WI38 (cell line): Measurements from ENCODE around the gene GRID2.

ENCODE experiments used
- H3K4me3 ChIP-seq: 2 replicates; pipeline ENCODE4 v1.5.1; 2011; ENCODE audit warnings: low read depth, mild to moderate bottlenecking, control low read depth, low read length
- TF ChIP-seq, protein P1 (sequence below): IDR thresholded peaks from 2 replicates; pipeline ENCODE4 v1.5.1; 2012; ENCODE audit warnings: low read depth, mild to moderate bottlenecking, control low read depth, low read length

GRID2 gene

DNA sequence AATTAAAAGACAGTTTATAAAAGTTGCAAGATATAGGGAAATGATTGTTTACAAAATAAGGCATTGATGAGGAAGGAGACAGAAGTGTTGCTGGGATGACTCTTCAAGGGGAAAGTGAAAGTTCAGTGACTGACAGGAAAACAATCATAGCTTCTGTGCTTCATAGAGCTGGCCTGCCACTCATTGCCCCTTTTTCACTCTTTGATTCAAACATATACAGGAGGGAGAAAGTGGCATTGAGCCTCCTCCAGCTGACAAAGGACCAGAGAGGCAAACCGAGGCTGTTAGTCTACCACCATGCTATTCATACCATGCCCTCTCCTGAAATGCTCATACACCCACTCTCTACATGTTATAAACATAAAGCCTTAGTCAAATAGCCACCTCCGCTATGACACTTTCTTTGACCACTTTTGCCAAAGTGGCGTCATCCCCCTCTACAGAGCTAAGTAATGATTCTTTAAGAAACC, 1445.6 kb downstream of the GRID2 start:
- no peak overlapping the region for H3K4me3 ChIP-seq
- TF ChIP-seq, protein P1, sequence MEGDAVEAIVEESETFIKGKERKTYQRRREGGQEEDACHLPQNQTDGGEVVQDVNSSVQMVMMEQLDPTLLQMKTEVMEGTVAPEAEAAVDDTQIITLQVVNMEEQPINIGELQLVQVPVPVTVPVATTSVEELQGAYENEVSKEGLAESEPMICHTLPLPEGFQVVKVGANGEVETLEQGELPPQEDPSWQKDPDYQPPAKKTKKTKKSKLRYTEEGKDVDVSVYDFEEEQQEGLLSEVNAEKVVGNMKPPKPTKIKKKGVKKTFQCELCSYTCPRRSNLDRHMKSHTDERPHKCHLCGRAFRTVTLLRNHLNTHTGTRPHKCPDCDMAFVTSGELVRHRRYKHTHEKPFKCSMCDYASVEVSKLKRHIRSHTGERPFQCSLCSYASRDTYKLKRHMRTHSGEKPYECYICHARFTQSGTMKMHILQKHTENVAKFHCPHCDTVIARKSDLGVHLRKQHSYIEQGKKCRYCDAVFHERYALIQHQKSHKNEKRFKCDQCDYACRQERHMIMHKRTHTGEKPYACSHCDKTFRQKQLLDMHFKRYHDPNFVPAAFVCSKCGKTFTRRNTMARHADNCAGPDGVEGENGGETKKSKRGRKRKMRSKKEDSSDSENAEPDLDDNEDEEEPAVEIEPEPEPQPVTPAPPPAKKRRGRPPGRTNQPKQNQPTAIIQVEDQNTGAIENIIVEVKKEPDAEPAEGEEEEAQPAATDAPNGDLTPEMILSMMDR = no peak

DNA sequence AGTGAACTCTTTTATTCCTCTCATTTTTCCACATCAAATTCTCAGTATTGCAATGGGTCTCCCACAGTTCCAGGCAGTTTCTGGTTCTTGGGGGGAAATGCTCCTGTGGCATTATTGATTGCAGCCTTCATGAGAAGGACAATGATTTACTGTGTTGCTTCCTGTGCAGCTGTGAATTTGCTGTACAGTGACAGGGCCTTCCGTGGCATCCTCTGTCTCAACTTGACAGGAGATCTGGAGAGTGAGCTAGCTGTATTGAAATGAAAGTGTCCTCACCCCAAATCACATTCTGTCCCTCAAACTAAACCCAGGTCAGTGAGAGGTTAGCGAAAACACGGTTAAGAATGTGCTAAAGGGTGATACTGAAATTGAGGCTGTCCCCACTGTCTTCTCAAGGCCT, 1447.6 kb downstream of the GRID2 start:
- no peak overlapping the region for H3K4me3 ChIP-seq
- TF ChIP-seq, protein P1 = no peak

DNA sequence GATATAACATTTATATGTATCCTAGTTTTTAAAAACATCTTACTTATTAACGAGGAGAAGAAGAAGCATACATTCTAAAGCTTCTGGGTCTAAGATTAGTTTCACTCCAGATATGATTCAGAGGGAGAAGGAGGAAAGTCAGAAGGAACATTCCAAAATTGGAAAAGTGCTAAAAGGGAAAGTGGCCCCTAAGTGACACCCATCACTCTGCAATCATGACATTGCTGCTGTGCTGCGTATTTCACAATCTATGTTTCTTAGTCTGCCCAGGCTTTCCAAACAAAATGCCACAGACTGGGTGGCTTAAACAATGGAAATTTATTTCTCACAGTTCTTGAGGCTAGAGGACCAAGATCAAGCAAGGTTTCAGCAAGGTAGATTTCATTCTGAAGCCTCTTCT, 1452.3 kb downstream of the GRID2 start:
- no peak overlapping the region for H3K4me3 ChIP-seq
- TF ChIP-seq, protein P1 = no peak

DNA sequence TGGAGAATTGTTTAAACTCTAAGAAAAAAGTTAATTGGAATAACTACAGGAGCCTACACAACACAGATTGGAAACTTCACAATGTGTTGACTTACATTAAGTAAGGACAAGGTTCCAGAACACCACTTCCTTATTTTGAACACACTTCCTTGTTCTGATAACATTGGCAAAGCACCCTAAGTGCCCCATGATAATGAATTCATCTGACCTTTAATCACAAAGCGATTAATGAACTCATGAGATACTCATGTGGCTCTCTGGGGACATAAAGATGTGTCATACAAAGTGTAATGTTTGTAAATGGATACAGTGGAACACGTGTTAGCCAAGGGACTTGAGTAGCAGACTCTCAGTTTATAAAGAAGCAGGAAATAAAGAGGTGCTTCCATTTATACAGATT, 1455.7 kb downstream of the GRID2 start:
- TF ChIP-seq, protein P1 = no peak
- H3K4me3 ChIP-seq = no peak overlapping the region

DNA sequence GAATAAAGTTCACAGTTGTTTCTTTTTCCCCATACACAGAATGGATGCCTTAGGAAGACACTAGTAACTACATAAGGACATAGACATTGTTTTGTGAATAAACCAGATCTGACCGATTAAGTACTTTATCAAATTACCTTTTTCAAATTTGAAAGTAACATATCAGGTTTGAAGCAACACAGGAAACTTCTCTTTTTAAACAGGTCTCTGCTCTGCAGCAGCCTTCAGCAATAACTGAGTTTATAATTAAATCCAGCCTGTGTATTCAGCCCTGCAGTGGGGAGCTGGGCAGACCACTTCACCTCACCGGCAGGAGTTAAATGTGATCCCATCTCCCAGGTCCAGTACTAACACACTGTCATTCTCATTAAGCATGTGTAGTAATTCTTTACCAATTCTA, 1456.5 kb downstream of the GRID2 start:
- TF ChIP-seq, protein P1 = no peak
- no peak overlapping the region for H3K4me3 ChIP-seq

DNA sequence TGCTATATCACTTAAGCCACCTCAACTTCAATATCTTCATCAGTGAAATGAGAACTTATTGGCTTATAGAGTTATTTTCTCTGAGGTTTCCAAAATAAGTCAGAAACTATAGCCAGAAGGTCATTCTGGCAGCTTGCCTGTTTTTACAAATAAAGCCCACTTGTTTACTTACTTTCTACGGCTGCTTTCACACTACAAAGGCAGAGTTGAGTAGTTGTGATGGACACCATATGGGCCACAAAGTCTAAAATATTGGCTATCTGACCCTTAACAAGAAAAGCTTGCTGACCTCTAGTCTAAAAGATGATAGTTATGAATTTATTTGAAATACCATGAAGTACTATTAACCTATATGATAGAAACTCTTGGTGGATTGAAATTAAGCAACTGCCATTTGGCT, 1457.5 kb downstream of the GRID2 start:
- no peak overlapping the region for H3K4me3 ChIP-seq
- TF ChIP-seq, protein P1 = no peak

DNA sequence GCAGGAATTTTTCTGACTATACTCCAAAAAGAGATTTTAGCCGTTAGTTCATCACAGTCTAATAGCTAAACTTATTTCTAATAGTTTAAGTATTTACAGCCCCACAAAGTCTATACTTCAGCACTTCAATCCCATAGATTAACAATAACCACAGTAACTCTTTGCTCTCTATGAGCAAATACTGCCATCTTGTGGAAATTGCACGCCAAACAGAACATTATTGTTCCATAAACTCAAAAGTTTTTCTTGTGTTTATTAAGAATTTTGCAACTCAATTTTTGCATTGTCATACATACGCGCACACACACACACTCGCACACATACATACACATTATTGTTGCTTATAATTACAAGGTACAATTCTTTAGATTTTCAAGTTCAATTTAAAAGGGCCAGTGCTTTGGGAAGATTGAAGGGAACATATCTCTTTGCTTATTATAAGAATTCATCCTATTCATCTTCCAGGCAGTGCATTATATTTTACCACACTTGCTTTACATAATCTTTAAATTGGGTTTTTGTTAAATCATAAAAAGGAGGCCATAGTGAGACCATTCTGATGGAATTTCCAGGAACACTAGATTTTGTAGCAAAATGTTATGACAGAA, 1461.0 kb downstream of the GRID2 start:
- H3K4me3 ChIP-seq = no peak overlapping the region
- TF ChIP-seq, protein P1 = peak; percentile 55; the same call in 1 of the 2 replicates
